ENCODE data around the gene NFATC2. TPM values are rescaled to one million over a fixed set of nuclear protein-coding genes. Genes with fewer than 3 reads are reported as not detected.

The NFATC2 gene
- total and polyA plus RNA-seq, 2 of the 4 experiments (the other 2 are of a cell fraction): 0.18 to 0.38 TPM

DNA sequence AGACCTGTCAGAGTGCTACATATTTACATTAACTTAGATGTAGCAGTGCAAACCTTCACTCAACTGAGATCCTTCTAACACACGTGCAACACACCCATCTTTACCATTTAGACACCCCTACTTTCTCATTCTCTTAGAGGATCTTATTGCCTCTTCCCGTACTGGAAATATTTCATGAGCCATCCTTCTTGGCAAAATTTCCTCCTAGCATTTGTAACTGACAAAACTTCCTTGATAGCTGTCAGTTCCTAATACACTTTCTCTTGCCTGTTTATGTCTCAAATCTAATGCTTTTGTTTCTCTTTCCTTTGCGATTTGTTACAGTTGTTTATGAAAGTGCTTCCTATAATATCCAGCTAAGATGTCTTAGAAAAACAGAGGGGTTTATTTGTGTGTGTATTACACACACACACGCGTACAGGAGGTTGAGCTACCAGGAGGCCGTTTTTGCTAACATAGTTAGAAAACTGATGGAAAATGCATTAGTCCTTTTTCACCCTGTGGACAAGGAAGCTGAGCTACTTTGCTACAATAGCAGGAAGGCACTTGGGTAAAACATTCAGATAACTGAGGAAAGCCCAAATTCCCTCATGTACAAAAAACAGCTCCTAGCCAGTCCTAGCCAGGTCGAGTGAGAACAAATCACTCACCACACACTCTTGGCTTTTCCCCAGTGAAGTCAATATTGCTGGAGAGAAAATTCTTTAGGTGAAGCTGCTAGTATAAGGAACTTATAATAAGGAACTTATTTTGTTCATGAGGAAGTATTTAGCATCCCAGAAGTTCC, 153.6 kb downstream of the NFATC2 start:
- H2AK5ac ChIP-seq (ENCODE audit: low read depth, low read length): peak overlapping the region; percentile 44; the same call in 1 of the 2 replicates
- no peak overlapping the region for H3K18ac ChIP-seq (ENCODE audit: low read depth, low read length)
- H4K91ac ChIP-seq (ENCODE audit: insufficient read depth, low read depth, low read length): no peak overlapping the region
- no peak overlapping the region for H4K5ac ChIP-seq (ENCODE audit: low read depth, low read length)
- peaks cover 0 to 6% of the 10 kb centered on the region in 2 experiments; a peak in 1 of 4 replicates for H3K79me1 ChIP-seq (ENCODE audit: low read depth in 1 of 2, low read length in 2 of 2)
- dilution Hi-C loops (cut with HindIII; ENCODE audit: low sequenced_read_pairs, unreplicated experiment) (no loop called here), in situ Hi-C loops (cut with MboI; ENCODE audit: low sequenced_read_pairs) (no loop called here), intact Hi-C loops (cut with micrococcal nuclease) (loop anchor here (5.0 kb wide), 1 partner anchor 693 kb away; no protein-coding TSS in a partner anchor)
- no peak overlapping the region for H3K27ac ChIP-seq (ENCODE audit: insufficient read depth, low read length)
- no peak overlapping the region for H3K4me3 ChIP-seq (ENCODE audit: insufficient read depth, low read depth, low read length)
- no peaks in the 10 kb centered on the region for H3K27me3 ChIP-seq (ENCODE audit: control insufficient read depth, insufficient read depth, low read length)
- no peak overlapping the region; the same call in 1 of the 2 replicates for H3K4ac ChIP-seq (ENCODE audit: low read depth, low read length)
- peak overlapping the region; percentile 57; the same call in 1 of the 2 replicates for H2BK20ac ChIP-seq (ENCODE audit: low read depth, low read length)
- no peaks in the 10 kb centered on the region; the same call in 1 of the 2 replicates for H3K36me3 ChIP-seq (ENCODE audit: control insufficient read depth, insufficient read depth, low read length)
- no peak overlapping the region for H2AFZ ChIP-seq (replicated peaks; ENCODE audit: low read length, poor library complexity)
- ATAC-seq (ENCODE audit: low read depth): no peak
- POLR2A ChIA-PET (ENCODE audit: unreplicated experiment): no interaction called here
- H4K8ac ChIP-seq (ENCODE audit: low read depth in 2 of 2, low read length in 2 of 2): no peak overlapping the region
- peaks cover 5% of the 10 kb centered on the region for H3K4me1 ChIP-seq (ENCODE audit: control insufficient read depth, insufficient read depth, low read length)
- no peak overlapping the region for H3K4me2 ChIP-seq (ENCODE audit: low read depth, low read length)
- no peaks in the 10 kb centered on the region for H4K20me1 ChIP-seq (ENCODE audit: insufficient read depth, low read length)
- no peak for TF ChIP-seq MXI1 (IDR thresholded peaks at IDR 0.05; ENCODE audit: borderline replicate concordance, low read depth, low read length)
- no peak for TF ChIP-seq RFX5 (IDR thresholded peaks at IDR 0.05; ENCODE audit: low read depth, low read length)
- TF ChIP-seq CEBPB (IDR thresholded peaks at IDR 0.05; ENCODE audit: low read depth, low read length): no peak
- TF ChIP-seq POLR2A (IDR thresholded peaks at IDR 0.05; ENCODE audit: low read depth, low read length): no peak
- no peak for TF ChIP-seq RAD21 (IDR thresholded peaks at IDR 0.05; ENCODE audit: low read length)
- TF ChIP-seq FOS (IDR thresholded peaks at IDR 0.05; ENCODE audit: low read depth, low read length): no peak
- TF ChIP-seq CHD1 (IDR thresholded peaks at IDR 0.05; ENCODE audit: low read depth, low read length): no peak
- TF ChIP-seq SMC3 (IDR thresholded peaks at IDR 0.05; ENCODE audit: low read depth, low read length): no peak
- TF ChIP-seq, protein P1, sequence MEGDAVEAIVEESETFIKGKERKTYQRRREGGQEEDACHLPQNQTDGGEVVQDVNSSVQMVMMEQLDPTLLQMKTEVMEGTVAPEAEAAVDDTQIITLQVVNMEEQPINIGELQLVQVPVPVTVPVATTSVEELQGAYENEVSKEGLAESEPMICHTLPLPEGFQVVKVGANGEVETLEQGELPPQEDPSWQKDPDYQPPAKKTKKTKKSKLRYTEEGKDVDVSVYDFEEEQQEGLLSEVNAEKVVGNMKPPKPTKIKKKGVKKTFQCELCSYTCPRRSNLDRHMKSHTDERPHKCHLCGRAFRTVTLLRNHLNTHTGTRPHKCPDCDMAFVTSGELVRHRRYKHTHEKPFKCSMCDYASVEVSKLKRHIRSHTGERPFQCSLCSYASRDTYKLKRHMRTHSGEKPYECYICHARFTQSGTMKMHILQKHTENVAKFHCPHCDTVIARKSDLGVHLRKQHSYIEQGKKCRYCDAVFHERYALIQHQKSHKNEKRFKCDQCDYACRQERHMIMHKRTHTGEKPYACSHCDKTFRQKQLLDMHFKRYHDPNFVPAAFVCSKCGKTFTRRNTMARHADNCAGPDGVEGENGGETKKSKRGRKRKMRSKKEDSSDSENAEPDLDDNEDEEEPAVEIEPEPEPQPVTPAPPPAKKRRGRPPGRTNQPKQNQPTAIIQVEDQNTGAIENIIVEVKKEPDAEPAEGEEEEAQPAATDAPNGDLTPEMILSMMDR (conservative IDR thresholded peaks at IDR 0.05; ENCODE audit: low read depth, low read length): no peak
- no peak overlapping the region for H2BK5ac ChIP-seq (ENCODE audit: low read depth, low read length, poor library complexity, severe bottlenecking)
- no peaks in the 10 kb centered on the region for H3K9me3 ChIP-seq (ENCODE audit: control insufficient read depth, insufficient read depth, low read length)
- H2BK15ac ChIP-seq (ENCODE audit: low read depth, low read length): no peak overlapping the region
- peaks cover 6% of the 10 kb centered on the region for H3K9me1 ChIP-seq (ENCODE audit: insufficient read depth, low read length)
- no peak overlapping the region for H2AK9ac ChIP-seq (replicated peaks; ENCODE audit: low read depth, low read length, poor library complexity)
- no peak for DNase-seq
- peak overlapping the region; percentile 5; the same call in 1 of the 2 replicates for H3K23ac ChIP-seq (ENCODE audit: low read depth, low read length)
- WGBS, 2 experiments (ENCODE audit: extremely low coverage in 2 of 2, insufficient read length in 1 of 2): 60% methylated on average over 1 of the region's 7 CpGs; no CpG with 5 or more reads in 1 of the 2 experiments
- CTCF ChIA-PET: interaction anchor here (0.6 kb wide), 1 partner anchor 10 kb away, joined by 3 read pairs; no protein-coding TSS in a partner anchor
- BruUV-seq (replicated peaks): no TSS peak
- 0 out of 2 replicates have a peak overlapping the region, but pooled peaks have one; percentile 3 for H2BK120ac ChIP-seq (ENCODE audit: low read depth, low read length)
- H3K56ac ChIP-seq (ENCODE audit: extremely low read depth, insufficient read depth, low read length): no peak overlapping the region
- no peak overlapping the region for H3K9ac ChIP-seq (ENCODE audit: low read depth, low read length)
- 0 out of 2 replicates have a peak overlapping the region, but pooled peaks have one; percentile 11 for H3K14ac ChIP-seq (replicated peaks; ENCODE audit: low read depth, low read length)

All from IMR-90 (cell line).